ENCODE results near the gene TRIM26. TPM values are rescaled to one million over a fixed set of nuclear protein-coding genes. Genes with fewer than 3 reads are reported as not detected.

TRIM26 gene
- total and polyA plus RNA-seq, 2 of the 13 experiments (the other 11 are each of a cell fraction or from before 2014, with no cell fraction given) = 27.1 to 38.7 TPM

- peak; percentile 30; the same call in 1 of the 2 replicates for TF ChIP-seq SMAD9 (CRISPR knock-in tag; IDR thresholded peaks at IDR 0.05)
- TF ChIP-seq RBAK (CRISPR knock-in tag; IDR thresholded peaks at IDR 0.05) = peak; percentile 87
- TF ChIP-seq, protein P1, sequence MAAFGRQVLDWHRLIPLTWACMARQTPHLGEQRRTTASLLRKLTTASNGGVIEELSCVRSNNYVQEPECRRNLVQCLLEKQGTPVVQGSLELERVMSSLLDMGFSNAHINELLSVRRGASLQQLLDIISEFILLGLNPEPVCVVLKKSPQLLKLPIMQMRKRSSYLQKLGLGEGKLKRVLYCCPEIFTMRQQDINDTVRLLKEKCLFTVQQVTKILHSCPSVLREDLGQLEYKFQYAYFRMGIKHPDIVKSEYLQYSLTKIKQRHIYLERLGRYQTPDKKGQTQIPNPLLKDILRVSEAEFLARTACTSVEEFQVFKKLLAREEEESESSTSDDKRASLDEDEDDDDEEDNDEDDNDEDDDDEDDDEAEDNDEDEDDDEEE (CRISPR knock-in tag; IDR thresholded peaks at IDR 0.05) = peak; percentile 25; the same call in 1 of the 2 replicates
- peak; percentile 63; the same call in 1 of the 2 replicates for TF ChIP-seq ELF3 (CRISPR knock-in tag; IDR thresholded peaks at IDR 0.05)
- no peak for TF ChIP-seq KLF13 (CRISPR knock-in tag; IDR thresholded peaks at IDR 0.05)
- TF ChIP-seq, protein P2, sequence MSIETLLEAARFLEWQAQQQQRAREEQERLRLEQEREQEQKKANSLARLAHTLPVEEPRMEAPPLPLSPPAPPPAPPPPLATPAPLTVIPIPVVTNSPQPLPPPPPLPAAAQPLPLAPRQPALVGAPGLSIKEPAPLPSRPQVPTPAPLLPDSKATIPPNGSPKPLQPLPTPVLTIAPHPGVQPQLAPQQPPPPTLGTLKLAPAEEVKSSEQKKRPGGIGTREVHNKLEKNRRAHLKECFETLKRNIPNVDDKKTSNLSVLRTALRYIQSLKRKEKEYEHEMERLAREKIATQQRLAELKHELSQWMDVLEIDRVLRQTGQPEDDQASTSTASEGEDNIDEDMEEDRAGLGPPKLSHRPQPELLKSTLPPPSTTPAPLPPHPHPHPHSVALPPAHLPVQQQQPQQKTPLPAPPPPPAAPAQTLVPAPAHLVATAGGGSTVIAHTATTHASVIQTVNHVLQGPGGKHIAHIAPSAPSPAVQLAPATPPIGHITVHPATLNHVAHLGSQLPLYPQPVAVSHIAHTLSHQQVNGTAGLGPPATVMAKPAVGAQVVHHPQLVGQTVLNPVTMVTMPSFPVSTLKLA (IDR thresholded peaks at IDR 0.05) = 0 out of 2 replicates have a peak, but pooled peaks have one; percentile 3
- 0 out of 2 replicates have a peak, but pooled peaks have one; percentile 51 for TF ChIP-seq MYNN (CRISPR knock-in tag; IDR thresholded peaks at IDR 0.05; ENCODE audit: low read depth)
- peak; percentile 85; the same call in 1 of the 2 replicates for TF ChIP-seq GATAD2A (CRISPR knock-in tag; IDR thresholded peaks at IDR 0.05)
- peak; percentile 35; the same call in 1 of the 2 replicates for TF ChIP-seq AKAP8 (CRISPR knock-in tag; IDR thresholded peaks at IDR 0.05)
- TF ChIP-seq ZNF570 (CRISPR knock-in tag; IDR thresholded peaks at IDR 0.05; ENCODE audit: borderline replicate concordance) = 0 out of 2 replicates have a peak, but pooled peaks have one; percentile 25
- no peak for TF ChIP-seq NPAS2 (CRISPR knock-in tag; IDR thresholded peaks at IDR 0.05; ENCODE audit: borderline replicate concordance)
- TF ChIP-seq ZNF639 (CRISPR knock-in tag; conservative IDR thresholded peaks at IDR 0.05) = no peak
- TF ChIP-seq, protein P3, sequence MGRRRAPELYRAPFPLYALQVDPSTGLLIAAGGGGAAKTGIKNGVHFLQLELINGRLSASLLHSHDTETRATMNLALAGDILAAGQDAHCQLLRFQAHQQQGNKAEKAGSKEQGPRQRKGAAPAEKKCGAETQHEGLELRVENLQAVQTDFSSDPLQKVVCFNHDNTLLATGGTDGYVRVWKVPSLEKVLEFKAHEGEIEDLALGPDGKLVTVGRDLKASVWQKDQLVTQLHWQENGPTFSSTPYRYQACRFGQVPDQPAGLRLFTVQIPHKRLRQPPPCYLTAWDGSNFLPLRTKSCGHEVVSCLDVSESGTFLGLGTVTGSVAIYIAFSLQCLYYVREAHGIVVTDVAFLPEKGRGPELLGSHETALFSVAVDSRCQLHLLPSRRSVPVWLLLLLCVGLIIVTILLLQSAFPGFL (CRISPR knock-in tag; IDR thresholded peaks at IDR 0.05) = no peak
- 0 out of 2 replicates have a peak, but pooled peaks have one; percentile 84 for TF ChIP-seq ZZZ3 (CRISPR knock-in tag; IDR thresholded peaks at IDR 0.05; ENCODE audit: borderline replicate concordance)
- peak; percentile 86 for TF ChIP-seq RCOR2 (CRISPR knock-in tag; IDR thresholded peaks at IDR 0.05)
- peak; percentile 32; the same call in 1 of the 2 replicates for TF ChIP-seq ATF7-NPFF (CRISPR knock-in tag; IDR thresholded peaks at IDR 0.05; ENCODE audit: low read depth)
- TF ChIP-seq MEIS1 (CRISPR knock-in tag; IDR thresholded peaks at IDR 0.05; ENCODE audit: borderline replicate concordance) = peak; percentile 77; the same call in 1 of the 2 replicates
- no peak for TF ChIP-seq ZNF652 (CRISPR knock-in tag; IDR thresholded peaks at IDR 0.05; ENCODE audit: borderline replicate concordance, low read depth)
- TF ChIP-seq, protein P4, sequence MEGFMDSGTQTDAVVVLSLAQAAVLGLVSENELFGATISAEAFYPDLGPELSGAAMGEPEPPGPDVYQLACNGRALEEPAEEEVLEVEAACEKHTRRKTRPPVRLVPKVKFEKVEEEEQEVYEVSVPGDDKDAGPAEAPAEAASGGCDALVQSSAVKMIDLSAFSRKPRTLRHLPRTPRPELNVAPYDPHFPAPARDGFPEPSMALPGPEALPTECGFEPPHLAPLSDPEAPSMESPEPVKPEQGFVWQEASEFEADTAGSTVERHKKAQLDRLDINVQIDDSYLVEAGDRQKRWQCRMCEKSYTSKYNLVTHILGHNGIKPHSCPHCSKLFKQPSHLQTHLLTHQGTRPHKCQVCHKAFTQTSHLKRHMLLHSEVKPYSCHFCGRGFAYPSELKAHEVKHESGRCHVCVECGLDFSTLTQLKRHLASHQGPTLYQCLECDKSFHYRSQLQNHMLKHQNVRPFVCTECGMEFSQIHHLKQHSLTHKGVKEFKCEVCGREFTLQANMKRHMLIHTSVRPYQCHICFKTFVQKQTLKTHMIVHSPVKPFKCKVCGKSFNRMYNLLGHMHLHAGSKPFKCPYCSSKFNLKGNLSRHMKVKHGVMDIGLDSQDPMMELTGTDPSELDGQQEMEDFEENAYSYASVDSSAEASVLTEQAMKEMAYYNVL (CRISPR knock-in tag; IDR thresholded peaks at IDR 0.05; ENCODE audit: borderline replicate concordance) = no peak; the same call in 1 of the 2 replicates
- no peak for TF ChIP-seq HCFC1 (IDR thresholded peaks at IDR 0.05; ENCODE audit: low read depth, low read length)
- TF ChIP-seq ZNF333 (CRISPR knock-in tag; IDR thresholded peaks at IDR 0.05; ENCODE audit: borderline replicate concordance) = no peak
- no peak for TF ChIP-seq FOXA1 (IDR thresholded peaks at IDR 0.05)
- peak; percentile 63 for TF ChIP-seq FOXA1 (CRISPR knock-in tag; IDR thresholded peaks at IDR 0.05)
These were observed 6.2 kb downstream of the TRIM26 start (continued) for GRCh38 chr6:30206799-30207618.
